Activated T-helper 1 cell treated with anti-CD3 and anti-CD28 coated beads, Interleukin-2, amount 50 U/mL, for 16 hours (primary cell): ENCODE results near the gene ATG9A.

ENCODE experiments used
- DNase-seq, 2 donors: peaks; one replicate each; pipeline ENCODE4 v3.0.0-alpha.2; 2020; ENCODE audit warnings: low read depth in 1 of 2, low spot score in 1 of 2

ATG9A gene

GRCh38 chr2:219252900-219253752, 23.7 kb upstream of the ATG9A start, which contains the start of gene TUBA4B:
TUBA4B (plus strand) TSS chr2:219253243; CDS start chr2:219253408, 165 bp downstream.
- DNase-seq = no peak

GRCh38 chr2:219252570-219252899, 23.1 kb upstream of the ATG9A start:
- no peak for DNase-seq

GRCh38 chr2:219252084-219252483, 22.6 kb upstream of the ATG9A start:
- DNase-seq = no peak

GRCh38 chr2:219251656-219252055, 22.2 kb upstream of the ATG9A start:
- DNase-seq = no peak

GRCh38 chr2:219250049-219250781, 20.8 kb upstream of the ATG9A start:
- no peak for DNase-seq

GRCh38 chr2:219249203-219249980, 20.0 kb upstream of the ATG9A start:
- DNase-seq = no peak

GRCh38 chr2:219248845-219249202, 19.4 kb upstream of the ATG9A start:
- no peak for DNase-seq

GRCh38 chr2:219247678-219248642, 18.5 kb upstream of the ATG9A start:
- peak; percentile 30 to 45 for DNase-seq

GRCh38 chr2:219246559-219246958, 17.1 kb upstream of the ATG9A start:
- no peak for DNase-seq

- DNase-seq = no peak
Observed at GRCh38 chr2:219245899-219246230, 16.4 kb upstream of the ATG9A start.

GRCh38 chr2:219245148-219245898, 15.9 kb upstream of the ATG9A start, which contains the start of the genes GLB1L and STK16:
GLB1L (minus strand) TSS chr2:219245444; CDS start chr2:219243573, 1,871 bp downstream.
STK16 (plus strand) TSS chr2:219245479; CDS start chr2:219246000, 521 bp downstream.
- DNase-seq = peak; percentile 83 to 85

GRCh38 chr2:219244789-219245147, 15.3 kb upstream of the ATG9A start:
- no peak for DNase-seq

- no peak for DNase-seq
Observed at GRCh38 chr2:219243291-219243761, 13.9 kb upstream of the ATG9A start.

- DNase-seq = no peak
Observed at GRCh38 chr2:219234331-219234730, 4.9 kb upstream of the ATG9A start.

- DNase-seq = peak in 1 of 2 donors; percentile 27
Observed at GRCh38 chr2:219230059-219230540, 664 bp upstream of the ATG9A start.

- DNase-seq = no peak
Observed at GRCh38 chr2:219228911-219229304, 528 bp downstream of the ATG9A start.

- no peak for DNase-seq
Observed at GRCh38 chr2:219228041-219228910, 1.2 kb downstream of the ATG9A start.

- no peak for DNase-seq
Observed at GRCh38 chr2:219225350-219225749, 4.1 kb downstream of the ATG9A start.
